ENCODE results near the gene DDX1. TPM values are rescaled to one million over a fixed set of nuclear protein-coding genes. Genes with fewer than 3 reads are reported as not detected.

The DDX1 gene
- total and polyA plus RNA-seq, 10 donors = 32.6 to 62.0 (median 48.3) TPM

GRCh38 chr2:15665943-15666460 is 74.3 kb downstream of the DDX1 start:
- intact Hi-C loops (cut with DNase I; ENCODE audit: low total_unique reads) = no loop called here
- WGBS, 5 donors = 93 to 95% (median 94%) methylated on average over 9 of the region's 9 CpGs
- H3K4me1 ChIP-seq = peaks cover 0 to 11% (median 0%) of the 10 kb centered on the region in 6 donors
- peaks cover 0 to 3% (median 0%) of the 10 kb centered on the region in 7 donors for H3K27me3 ChIP-seq (replicated peaks in 1 of 7)
- TF ChIP-seq POLR2AphosphoS5 (IDR thresholded peaks at IDR 0.05) (no peak), POLR2A (IDR thresholded peaks at IDR 0.05) (no peak), CTCF (IDR thresholded peaks at IDR 0.05 in 8 of 11, conservative IDR thresholded peaks at IDR 0.05 in 3 of 11) (no peak)
- H3K36me3 ChIP-seq = no peaks in the 10 kb centered on the region
- no peak overlapping the region for H3K4me3 ChIP-seq
- no peak for DNase-seq
- H3K9me3 ChIP-seq = no peaks in the 10 kb centered on the region
- no peak overlapping the region for H3K27ac ChIP-seq

- H3K9me3 ChIP-seq = no peaks in the 10 kb centered on the region
- H3K27me3 ChIP-seq (replicated peaks in 1 of 7) = peaks cover 0 to 3% (median 0%) of the 10 kb centered on the region in 7 donors
- H3K4me3 ChIP-seq = no peak overlapping the region
- WGBS, 5 donors = 82 to 88% (median 83%) methylated on average over 16 of the region's 16 CpGs
- peaks cover 0 to 11% (median 0%) of the 10 kb centered on the region in 6 donors for H3K4me1 ChIP-seq
- intact Hi-C loops (cut with DNase I; ENCODE audit: low total_unique reads) = no loop called here
- H3K27ac ChIP-seq = no peak overlapping the region
- DNase-seq = no peak
- no peaks in the 10 kb centered on the region for H3K36me3 ChIP-seq
- TF ChIP-seq CTCF (IDR thresholded peaks at IDR 0.05 in 8 of 11, conservative IDR thresholded peaks at IDR 0.05 in 3 of 11) (no peak), POLR2A (IDR thresholded peaks at IDR 0.05) (no peak), POLR2AphosphoS5 (IDR thresholded peaks at IDR 0.05) (no peak)
These were observed 75.5 kb downstream of the DDX1 start for GRCh38 chr2:15666861-15667808.

- H3K27ac ChIP-seq = peak overlapping the region in 2 of 8 donors; percentile 29 to 46
- no peak for DNase-seq
- WGBS, 5 donors = 81 to 87% (median 84%) methylated on average over 4 of the region's 4 CpGs
These were observed 76.3 kb downstream of the DDX1 start for GRCh38 chr2:15667809-15668556.

More at GRCh38 chr2:15667809-15668556, 76.3 kb downstream of the DDX1 start:
- Histone ChIP-seq H3K27me3 (replicated peaks in 1 of 7) (peaks cover 0 to 6% (median 0%) of the 10 kb centered on the region in 7 donors), H3K9me3 (no peaks in the 10 kb centered on the region), H3K4me3 (no peak overlapping the region), H3K36me3 (no peaks in the 10 kb centered on the region), H3K4me1 (peaks cover 0 to 11% (median 0%) of the 10 kb centered on the region in 6 donors)
- intact Hi-C loops (cut with DNase I; ENCODE audit: low total_unique reads) = no loop called here
- no peak for TF ChIP-seq CTCF (IDR thresholded peaks at IDR 0.05 in 8 of 11, conservative IDR thresholded peaks at IDR 0.05 in 3 of 11)
- TF ChIP-seq POLR2A (IDR thresholded peaks at IDR 0.05) = no peak
- no peak for TF ChIP-seq POLR2AphosphoS5 (IDR thresholded peaks at IDR 0.05)

All from spleen (tissue), 11 donors.